Measurements from ENCODE around the gene SCTR. TPM values are rescaled to one million over a fixed set of nuclear protein-coding genes. Genes with fewer than 3 reads are reported as not detected.

Gene SCTR
- total RNA-seq, 1 experiment from 2014 or later: not detected

DNA sequence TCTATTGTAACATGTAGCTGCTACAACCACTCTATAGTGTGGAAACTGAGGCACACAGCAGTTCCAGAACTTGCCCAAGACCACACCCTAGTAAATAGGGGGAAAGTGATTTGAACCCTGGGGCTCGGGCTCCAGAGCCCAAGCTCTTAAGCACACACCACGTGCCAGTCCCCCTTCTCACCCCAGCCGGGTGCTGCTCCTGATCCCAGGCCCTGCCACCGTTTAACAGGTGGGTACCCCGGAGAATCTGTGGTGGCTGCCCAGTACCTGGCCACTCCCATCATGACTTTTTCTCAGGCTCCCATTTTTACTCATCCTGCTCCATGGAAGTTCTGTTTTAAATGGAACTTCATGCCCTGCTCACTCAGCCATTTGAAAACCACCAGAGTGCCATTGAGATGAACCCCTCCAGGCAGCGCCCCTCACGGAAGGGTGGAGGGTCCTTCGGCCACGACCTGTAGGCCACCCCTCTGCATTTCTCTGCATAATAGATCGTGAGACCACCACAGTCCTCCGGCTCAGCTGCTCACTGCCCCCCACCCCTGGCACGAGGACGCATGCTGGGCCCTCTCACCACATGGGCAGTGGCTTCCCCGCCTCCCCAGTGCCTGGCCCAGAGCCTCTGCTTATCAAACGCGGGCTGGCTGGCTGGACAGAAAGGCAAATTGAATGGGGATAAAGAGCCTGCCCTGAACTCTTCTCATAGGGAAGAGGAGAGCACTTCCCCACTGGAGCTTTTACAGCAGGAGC lies 50.5 kb downstream of the SCTR start:
- ChIA-PET CTCF (interaction anchor here (0.8 to 8.0 kb wide), 4 partner anchors 12 to 86 kb away, joined by 4 to 124 read pairs (median 22); no protein-coding TSS in a partner anchor), POLR2A (no interaction called here)
- Mint-ChIP-seq H3K9me3 (ENCODE audit: unreplicated experiment) (no peaks in the 10 kb centered on the region), H3K4me1 (ENCODE audit: insufficient read depth, unreplicated experiment) (peaks cover 7% of the 10 kb centered on the region), H3K4me3 (ENCODE audit: unreplicated experiment) (no peak overlapping the region), H3K27ac (ENCODE audit: low read depth, unreplicated experiment) (no peak overlapping the region), H3K27me3 (ENCODE audit: insufficient read depth, unreplicated experiment) (no peaks in the 10 kb centered on the region), H3K36me3 (ENCODE audit: insufficient read depth, unreplicated experiment) (no peaks in the 10 kb centered on the region)
- TF ChIP-seq, protein P1, sequence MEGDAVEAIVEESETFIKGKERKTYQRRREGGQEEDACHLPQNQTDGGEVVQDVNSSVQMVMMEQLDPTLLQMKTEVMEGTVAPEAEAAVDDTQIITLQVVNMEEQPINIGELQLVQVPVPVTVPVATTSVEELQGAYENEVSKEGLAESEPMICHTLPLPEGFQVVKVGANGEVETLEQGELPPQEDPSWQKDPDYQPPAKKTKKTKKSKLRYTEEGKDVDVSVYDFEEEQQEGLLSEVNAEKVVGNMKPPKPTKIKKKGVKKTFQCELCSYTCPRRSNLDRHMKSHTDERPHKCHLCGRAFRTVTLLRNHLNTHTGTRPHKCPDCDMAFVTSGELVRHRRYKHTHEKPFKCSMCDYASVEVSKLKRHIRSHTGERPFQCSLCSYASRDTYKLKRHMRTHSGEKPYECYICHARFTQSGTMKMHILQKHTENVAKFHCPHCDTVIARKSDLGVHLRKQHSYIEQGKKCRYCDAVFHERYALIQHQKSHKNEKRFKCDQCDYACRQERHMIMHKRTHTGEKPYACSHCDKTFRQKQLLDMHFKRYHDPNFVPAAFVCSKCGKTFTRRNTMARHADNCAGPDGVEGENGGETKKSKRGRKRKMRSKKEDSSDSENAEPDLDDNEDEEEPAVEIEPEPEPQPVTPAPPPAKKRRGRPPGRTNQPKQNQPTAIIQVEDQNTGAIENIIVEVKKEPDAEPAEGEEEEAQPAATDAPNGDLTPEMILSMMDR (IDR thresholded peaks at IDR 0.05; ENCODE audit: unreplicated experiment): no peak
- DNase-seq (ENCODE audit: unreplicated experiment): no peak
- intact Hi-C loops (cut with micrococcal nuclease): no loop called here
- BruUV-seq (replicated peaks): no TSS peak

DNA sequence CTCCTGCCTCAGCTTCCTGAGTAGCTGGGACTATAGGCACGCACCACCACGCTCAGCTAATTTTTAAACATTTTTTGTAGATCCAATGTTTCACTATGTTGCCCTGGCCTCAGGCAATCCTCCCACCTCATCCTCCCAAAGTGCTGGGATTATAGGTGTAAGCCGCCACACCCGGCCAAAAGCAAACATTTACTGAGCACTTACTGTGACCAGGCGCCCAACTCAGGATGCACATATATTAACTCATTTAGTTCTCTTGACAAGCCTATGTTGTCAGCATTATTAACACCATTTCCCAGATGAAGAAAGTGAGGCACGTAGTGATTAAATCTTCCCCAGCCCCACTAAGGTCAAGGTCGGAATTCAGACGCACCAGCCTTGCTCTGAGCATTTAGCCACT lies 51.5 kb downstream of the SCTR start:
- no TSS peak for BruUV-seq (replicated peaks)
- intact Hi-C loops (cut with micrococcal nuclease): no loop called here
- Mint-ChIP-seq H3K36me3 (ENCODE audit: insufficient read depth, unreplicated experiment) (no peaks in the 10 kb centered on the region), H3K27me3 (ENCODE audit: insufficient read depth, unreplicated experiment) (no peaks in the 10 kb centered on the region), H3K9me3 (ENCODE audit: unreplicated experiment) (no peaks in the 10 kb centered on the region), H3K27ac (ENCODE audit: low read depth, unreplicated experiment) (no peak overlapping the region), H3K4me3 (ENCODE audit: unreplicated experiment) (no peak overlapping the region), H3K4me1 (ENCODE audit: insufficient read depth, unreplicated experiment) (peaks cover 11% of the 10 kb centered on the region)
- POLR2A ChIA-PET: no interaction called here
- no peak for DNase-seq (ENCODE audit: unreplicated experiment)
- TF ChIP-seq, protein P1 (IDR thresholded peaks at IDR 0.05; ENCODE audit: unreplicated experiment): no peak
- CTCF ChIA-PET: interaction anchor here (0.6 to 1.0 kb wide), 2 partner anchors 54 to 63 kb away, joined by 3 read pairs; no protein-coding TSS in a partner anchor

DNA sequence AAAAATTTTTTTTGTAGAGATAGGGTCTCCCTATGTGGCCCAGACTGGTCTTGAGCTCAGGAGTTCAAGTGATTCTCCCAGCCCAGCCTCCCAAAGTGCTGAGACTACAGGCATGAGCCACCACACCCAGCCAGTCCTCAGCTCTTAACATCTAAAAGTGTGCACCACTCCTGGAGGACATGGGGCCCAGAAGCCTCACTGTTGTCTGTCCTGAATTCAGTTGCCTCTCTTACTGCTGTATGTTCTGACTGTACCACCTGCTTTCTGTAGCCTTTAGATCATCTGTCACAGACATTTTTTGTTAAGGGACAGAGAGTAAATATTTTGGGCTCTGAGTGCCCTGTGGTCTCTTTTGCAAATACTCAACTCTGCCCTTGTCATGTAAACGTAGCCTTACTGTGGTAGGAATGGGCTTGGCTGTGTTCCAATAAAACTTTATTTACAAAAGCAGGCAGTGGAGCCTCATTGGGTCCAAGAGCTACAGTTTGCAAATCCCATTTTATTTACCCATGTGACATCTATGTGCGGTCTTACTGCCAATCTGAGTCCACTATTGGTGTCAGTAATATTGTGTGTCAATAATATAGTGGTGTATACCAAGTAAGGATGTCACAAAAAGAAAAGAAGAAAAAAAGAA lies 54.5 kb downstream of the SCTR start:
- H3K4me3 Mint-ChIP-seq (ENCODE audit: unreplicated experiment): no peak overlapping the region
- peaks cover 6% of the 10 kb centered on the region for H3K4me1 Mint-ChIP-seq (ENCODE audit: insufficient read depth, unreplicated experiment)
- CTCF ChIA-PET: interaction anchor here (0.6 to 7.3 kb wide), 6 partner anchors 9 to 61 kb away, joined by 3 to 41 read pairs (median 3); partner anchors contain the start of gene TMEM37
- no TSS peak for BruUV-seq (replicated peaks)
- H3K36me3 Mint-ChIP-seq (ENCODE audit: insufficient read depth, unreplicated experiment): no peaks in the 10 kb centered on the region
- intact Hi-C loops (cut with micrococcal nuclease): no loop called here
- no peaks in the 10 kb centered on the region for H3K27me3 Mint-ChIP-seq (ENCODE audit: insufficient read depth, unreplicated experiment)
- H3K9me3 Mint-ChIP-seq (ENCODE audit: unreplicated experiment): no peaks in the 10 kb centered on the region
- DNase-seq (ENCODE audit: unreplicated experiment): no peak
- POLR2A ChIA-PET: interaction anchor here (0.7 kb wide), 1 partner anchor 48 kb away, joined by 3 read pairs; no protein-coding TSS in a partner anchor
- TF ChIP-seq, protein P1 (IDR thresholded peaks at IDR 0.05; ENCODE audit: unreplicated experiment): no peak
- H3K27ac Mint-ChIP-seq (ENCODE audit: low read depth, unreplicated experiment): no peak overlapping the region

DNA sequence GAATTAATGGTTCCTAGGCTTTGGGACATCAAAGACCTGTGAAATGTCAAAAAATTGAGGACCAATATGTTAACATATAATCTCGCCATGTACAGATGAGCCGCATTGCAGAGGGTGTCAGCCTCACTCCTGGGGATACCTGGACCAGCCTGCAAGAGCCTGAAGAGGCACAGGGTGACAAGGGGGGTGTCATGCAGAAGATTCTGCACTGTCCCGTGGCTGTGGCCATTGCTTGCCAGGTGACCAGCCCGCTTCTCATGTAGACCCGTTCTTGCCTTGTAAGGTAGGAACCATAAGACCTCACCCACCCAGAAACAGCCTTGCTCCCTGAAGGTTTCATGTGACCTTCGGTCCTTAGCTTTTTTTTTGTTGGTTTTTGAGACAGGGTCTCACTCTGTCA lies 55.2 kb downstream of the SCTR start:
- CTCF ChIA-PET: interaction anchor here (0.6 to 7.3 kb wide), 4 partner anchors 9 to 60 kb away, joined by 3 to 41 read pairs (median 8); no protein-coding TSS in a partner anchor
- no peak for DNase-seq (ENCODE audit: unreplicated experiment)
- Mint-ChIP-seq H3K4me3 (ENCODE audit: unreplicated experiment) (no peak overlapping the region), H3K27ac (ENCODE audit: low read depth, unreplicated experiment) (no peak overlapping the region), H3K4me1 (ENCODE audit: insufficient read depth, unreplicated experiment) (peaks cover 6% of the 10 kb centered on the region), H3K36me3 (ENCODE audit: insufficient read depth, unreplicated experiment) (no peaks in the 10 kb centered on the region), H3K9me3 (ENCODE audit: unreplicated experiment) (no peaks in the 10 kb centered on the region), H3K27me3 (ENCODE audit: insufficient read depth, unreplicated experiment) (no peaks in the 10 kb centered on the region)
- intact Hi-C loops (cut with micrococcal nuclease): no loop called here
- POLR2A ChIA-PET: interaction anchor here (0.6 kb wide), 1 partner anchor 175 kb away, joined by 3 read pairs; no protein-coding TSS in a partner anchor
- no TSS peak for BruUV-seq (replicated peaks)
- TF ChIP-seq, protein P1 (IDR thresholded peaks at IDR 0.05; ENCODE audit: unreplicated experiment): no peak
